Transverse colon (tissue), 4 donors: ENCODE measurements around the gene DNASE1.

Experiments used
- CTCF ChIP-seq, 5 experiments: fragments of 200-600 bp in 3 of 5; fragments of 450-650 bp in 2 of 5; sonication (generic) in 3 of 5; IDR thresholded peaks; 1 replicate in 2 of 5; 2 replicates in 3 of 5; pipeline ENCODE4 v1.5.1; 2016 to 2017; ENCODE audit warnings: antibody characterized with exemption in 5 of 5, inconsistent platforms in 3 of 5, mild to moderate bottlenecking in 2 of 5, moderate library complexity in 1 of 5
- POLR2A ChIP-seq: fragments of 450-650 bp; IDR thresholded peaks from one replicate; pipeline ENCODE4 v1.6.1; 2016; ENCODE audit warnings: antibody characterized with exemption, mild to moderate bottlenecking, moderate library complexity
- POLR2AphosphoS5 ChIP-seq, 3 donors: sonication (generic); formaldehyde crosslinking; IDR thresholded peaks; one replicate each; pipeline ENCODE4 v1.6.1; 2016; ENCODE audit warnings: antibody characterized with exemption in 3 of 3

- TF ChIP-seq POLR2A (no peak), CTCF (IDR thresholded peaks at IDR 0.05) (no peak), POLR2AphosphoS5 (IDR thresholded peaks at IDR 0.05) (no peak)
Observed at GRCh38 chr16:3652373-3653195, 1.9 kb upstream of the DNASE1 start.
